GM12878 (cell line): ENCODE measurements around the gene NPLOC4. TPM values are rescaled to one million over a fixed set of nuclear protein-coding genes. Genes with fewer than 3 reads are reported as not detected.

ENCODE experiments used
- ATAC-seq: fragments of 200-7000 bp; cut with Tn5 transposase; 3 replicates; pipeline ENCODE4 v1.9.1; 2020; ENCODE audit warnings: mild to moderate bottlenecking, moderate library complexity
- BruUV-seq: library from RNA; stranded (reverse); fragments of 400-500 nt; replicated peaks from 2 replicates; lab custom pipeline; 2021; lab: Mats Ljungman, UMichigan
- CTCF ChIA-PET: fragments of 300-600 bp; sonication (Branson Sonifier 250); formaldehyde crosslinking; extraction: SDS; loops from one replicate; lab custom pipeline; 2021; ENCODE audit warnings: inconsistent platforms; lab: Yijun Ruan, JAX
- POLR2A ChIA-PET: fragments of 350-600 bp; formaldehyde crosslinking; extraction: SDS; loops from one replicate; lab custom pipeline; 2021; ENCODE audit warnings: inconsistent platforms; lab: Charles Lee
- RAD21 ChIA-PET: fragments of 300-600 bp; sonication (Branson Sonifier 250); formaldehyde crosslinking; loops from one replicate; lab custom pipeline; 2023; ENCODE audit warnings: antibody characterized with exemption; ENCODE audit not compliant: unreplicated experiment; lab: Charles Lee
- SMC1A ChIA-PET: fragments of 300-600 bp; sonication (Branson Sonifier 250); formaldehyde crosslinking; loops from one replicate; lab custom pipeline; 2023; ENCODE audit not compliant: unreplicated experiment, uncharacterized antibody; lab: Charles Lee
- DNase-seq: peaks from one replicate; pipeline ENCODE4 v3.0.0-alpha.2; 2011; ENCODE audit warnings: low read depth, low spot score
- FAIRE-seq: peaks from 3 replicates; lab custom pipeline; 2011; peaks lifted over from hg19 to GRCh38; lab: Jason Lieb, UNC
- H2AFZ ChIP-seq: 2 replicates; pipeline ENCODE4 v1.6.0; 2011; ENCODE audit warnings: low read depth, low read length, control low read depth; ENCODE audit not compliant: control insufficient read depth
- H3K27ac ChIP-seq: 2 replicates; pipeline ENCODE4 v1.5.1; 2011; ENCODE audit warnings: control low read depth; ENCODE audit not compliant: control insufficient read depth, insufficient read depth
- H3K27me3 ChIP-seq, 2 experiments: replicated peaks in 1 of 2; 2 replicates each; pipeline versions ENCODE4 v1.6.0 to v1.6.1; 2011; ENCODE audit warnings: low read length in 1 of 2; ENCODE audit not compliant: control insufficient read depth in 2 of 2, insufficient read depth in 2 of 2
- H3K36me3 ChIP-seq, 2 experiments: 2 replicates each; pipeline ENCODE4 v1.5.1; 2011; ENCODE audit warnings: low read length in 1 of 2; ENCODE audit not compliant: control insufficient read depth in 2 of 2, insufficient read depth in 2 of 2
- H3K4me1 ChIP-seq: 2 replicates; pipeline ENCODE4 v1.6.1; 2011; ENCODE audit warnings: mild to moderate bottlenecking, low read length, moderate library complexity, mixed read lengths; ENCODE audit not compliant: control insufficient read depth, insufficient read depth
- H3K4me2 ChIP-seq: 2 replicates; pipeline ENCODE4 v1.6.0; 2011; ENCODE audit warnings: control low read depth; ENCODE audit not compliant: control insufficient read depth, insufficient read depth
- H3K4me3 ChIP-seq: fragments of 200-600 bp; sonication (generic); 2 replicates; pipeline ENCODE4 v1.5.1; 2016
- H3K79me2 ChIP-seq: 2 replicates; pipeline ENCODE4 v1.6.0; 2011; ENCODE audit warnings: low read length; ENCODE audit not compliant: control insufficient read depth, insufficient read depth
- H3K9ac ChIP-seq: 2 replicates; pipeline ENCODE4 v1.8.0; 2011; ENCODE audit warnings: low read length, control low read depth, mixed read lengths; ENCODE audit not compliant: control insufficient read depth, insufficient read depth
- H3K9me3 ChIP-seq: replicated peaks from 3 replicates; pipeline ENCODE4 v1.5.1; 2011; ENCODE audit warnings: mild to moderate bottlenecking, low read length; ENCODE audit not compliant: control insufficient read depth, insufficient read depth
- H4K20me1 ChIP-seq: 2 replicates; pipeline ENCODE4 v1.6.0; 2011; ENCODE audit not compliant: control insufficient read depth, insufficient read depth
- BCL3 ChIP-seq: IDR thresholded peaks from 2 replicates; pipeline ENCODE4 v1.6.1; 2011; ENCODE audit warnings: borderline replicate concordance, low read depth, mild to moderate bottlenecking, moderate library complexity, low read length; ENCODE audit not compliant: insufficient read depth, poor library complexity, severe bottlenecking
- BCLAF1 ChIP-seq: fragments of 450-650 bp; IDR thresholded peaks from 2 replicates; pipeline ENCODE4 v1.6.1; 2017; ENCODE audit warnings: antibody characterized with exemption, mild to moderate bottlenecking, moderate library complexity
- E4F1 ChIP-seq: fragments of 450-650 bp; IDR thresholded peaks from 2 replicates; pipeline ENCODE4 v1.6.1; 2018; ENCODE audit warnings: borderline replicate concordance, mild to moderate bottlenecking; ENCODE audit not compliant: partially characterized antibody
- POLR2A ChIP-seq: IDR thresholded peaks from 2 replicates; pipeline ENCODE4 v1.6.1; 2011; ENCODE audit warnings: low read depth, mild to moderate bottlenecking, low read length
- RCOR1 ChIP-seq: conservative IDR thresholded peaks from 2 replicates; pipeline ENCODE4 v1.6.1; 2012; ENCODE audit warnings: low read depth, low read length, improper control_type of control experiment
- RELA ChIP-seq: fragments of 450-650 bp; IDR thresholded peaks from 2 replicates; pipeline ENCODE4 v1.8.0; 2014; ENCODE audit warnings: borderline replicate concordance; ENCODE audit not compliant: partially characterized antibody
- STAT3 ChIP-seq: IDR thresholded peaks from 2 replicates; pipeline ENCODE4 v1.6.1; 2011; ENCODE audit warnings: low read depth, low read length, improper control_type of control experiment
- WGBS: methylation state at CpG from one replicate; pipeline ENCODE4 v1.1.6; 2016; ENCODE audit warnings: low lambda C conversion rate; ENCODE audit not compliant: insufficient replicate concordance, insufficient coverage; ENCODE audit errors: missing lambda C conversion rate; 5-methylcytosine and 5-hydroxymethylcytosine counted together
- in situ Hi-C: fragments of 300-500 bp; cut with MboI; formaldehyde crosslinking; loops from 9 replicates; pipeline ENCODE4 v1.14.3; 2018; ENCODE audit warnings: mixed read lengths
- intact Hi-C: fragments of 100-400 bp; cut with micrococcal nuclease; formaldehyde crosslinking; loops from one replicate; pipeline ENCODE4 v1.14.2; 2022; ENCODE audit not compliant: unreplicated experiment
- polyA plus RNA-seq, 11 experiments: library from polyadenylated mRNA; depleted of rRNA in 4 of 11; unstranded in 6 of 11; stranded (reverse) in 5 of 11; fragments of >200 nt; fragmentation: Nextera tagmentation in 4 of 11; fragmentation: Illumina TruSeq in 1 of 11; extraction: Ambion mirVana in 4 of 11; extraction: Trizol in 1 of 11; gene quantifications; 1 replicate in 1 of 11; 2 replicates in 10 of 11; pipeline versions ENCODE4 v1.2.1 to v1.2.3, GENCODE V29; 2011 to 2016; ENCODE audit warnings: inconsistent platforms in 2 of 11, missing spikeins in 2 of 11, low read depth in 1 of 11
- total RNA-seq, 4 experiments: library from RNA; depleted of rRNA in 3 of 4; stranded (reverse); fragments of >200 nt in 3 of 4; fragmentation: Illumina TruSeq in 1 of 4; extraction: Trizol in 1 of 4; gene quantifications; 2 replicates each; pipeline versions ENCODE4 v1.2.1 to v1.2.3, GENCODE V29; 2013 to 2021

The NPLOC4 gene
- total and polyA plus RNA-seq, 10 of the 15 experiments (the other 5 are each of a cell fraction or from before 2014, with no cell fraction given) = 1.5 to 83.7 (median 45.8) TPM

- H3K9ac ChIP-seq = no peak overlapping the region
- TF ChIP-seq RCOR1 = no peak
- TF ChIP-seq, all 136 proteins: peak for 0
- Histone ChIP-seq H3K36me3 (peaks cover under 1 to 8% of the 10 kb centered on the region in 2 experiments; a peak in 2 of 4 replicates), H3K9me3 (no peaks in the 10 kb centered on the region; the same call in 2 of the 3 replicates), H3K4me2 (no peak overlapping the region), H3K27ac (no peak overlapping the region), H3K27me3 (no peaks in the 10 kb centered on the region), H2AFZ (no peak overlapping the region), H3K4me3 (no peak overlapping the region), H4K20me1 (no peaks in the 10 kb centered on the region), H3K4me1 (peaks cover 4% of the 10 kb centered on the region), H3K79me2 (peaks cover 32% of the 10 kb centered on the region)
- in situ Hi-C loops (no loop called here), intact Hi-C loops (no loop called here)
- ChIA-PET SMC1A (interaction anchor here (0.7 kb wide), 1 partner anchor 31 kb away, joined by 3 read pairs; no protein-coding TSS in a partner anchor), CTCF (interaction anchor here (1.2 kb wide), 1 partner anchor 30 kb away, joined by 5 read pairs; no protein-coding TSS in a partner anchor), RAD21 (no interaction called here), POLR2A (interaction anchor here (0.6 kb wide), 2 partner anchors 12 to 53 kb away, joined by 3 to 4 read pairs; no protein-coding TSS in a partner anchor)
- DNase-seq (no peak), FAIRE-seq (no peak), ATAC-seq (no peak)
- no TSS peak for BruUV-seq
- 81% methylated on average over 7 of the region's 7 CpGs for WGBS
These were observed 5.4 kb downstream of the NPLOC4 start for GRCh38 chr17:81631482-81631881.

GRCh38 chr17:81630274-81630673 is 6.6 kb downstream of the NPLOC4 start:
- peaks cover 20% of the 10 kb centered on the region for H3K79me2 ChIP-seq
- TF ChIP-seq POLR2A (no peak), BCL3 (no peak), RELA (no peak), STAT3 (no peak), E4F1 (no peak), BCLAF1 (no peak)

More at GRCh38 chr17:81630274-81630673, 6.6 kb downstream of the NPLOC4 start:
- intact Hi-C loops = no loop called here
- RAD21 ChIA-PET = no interaction called here
- H3K4me1 ChIP-seq = peaks cover under 1% of the 10 kb centered on the region
- no peak overlapping the region for H2AFZ ChIP-seq
- ATAC-seq = no peak
- WGBS = 79% methylated on average over 8 of the region's 8 CpGs
- peaks cover 2 to 16% of the 10 kb centered on the region in 2 experiments; a peak in 2 of 4 replicates for H3K36me3 ChIP-seq
- POLR2A ChIA-PET = interaction anchor here (0.5 to 0.7 kb wide), 2 partner anchors 8 to 475 kb away, joined by 4 to 7 read pairs; no protein-coding TSS in a partner anchor
- no peaks in the 10 kb centered on the region; the same call in 2 of the 3 replicates for H3K9me3 ChIP-seq
- no peaks in the 10 kb centered on the region for H4K20me1 ChIP-seq
- CTCF ChIA-PET = interaction anchor here (0.6 kb wide), 1 partner anchor 335 kb away, joined by 3 read pairs; the partner anchor contains the start of gene SLC38A10
- no peak for DNase-seq
- H3K4me2 ChIP-seq = no peak overlapping the region
- no peak overlapping the region for H3K9ac ChIP-seq
- H3K27me3 ChIP-seq = no peaks in the 10 kb centered on the region
- no TSS peak for BruUV-seq
- FAIRE-seq = no peak
- no peak overlapping the region for H3K4me3 ChIP-seq
- SMC1A ChIA-PET = no interaction called here
- in situ Hi-C loops = no loop called here
- no peak overlapping the region for H3K27ac ChIP-seq
